Esophagus muscularis mucosa (tissue), 4 donors: ENCODE results near the gene PPP6R2. TPM values are rescaled to one million over a fixed set of nuclear protein-coding genes. Genes with fewer than 3 reads are reported as not detected.

Source experiments
- DNase-seq: peaks from one replicate; pipeline ENCODE4 v3.0.0-alpha.2; 2017; ENCODE audit errors: extremely low spot score
- H3K27ac ChIP-seq, 4 donors: fragments of 200-600 bp; sonication (generic); replicated peaks in 1 of 4; 1 replicate in 3 of 4; 2 replicates in 1 of 4; pipeline ENCODE4 v1.5.1; 2016 to 2019; ENCODE audit warnings: mild to moderate bottlenecking in 1 of 4
- H3K27me3 ChIP-seq, 4 donors: fragments of 200-600 bp; sonication (generic); one replicate each; pipeline versions ENCODE4 v1.5.1 to v1.6.0; 2016 to 2019
- H3K36me3 ChIP-seq, 4 donors: fragments of 200-600 bp; sonication (generic); one replicate each; pipeline ENCODE4 v1.5.1; 2016 to 2019
- H3K4me1 ChIP-seq, 4 donors: fragments of 200-600 bp; sonication (generic); one replicate each; pipeline ENCODE4 v1.5.1; 2016 to 2019
- H3K4me3 ChIP-seq, 4 donors: fragments of 200-600 bp; sonication (generic); 1 replicate in 2 of 4; 2 replicates in 2 of 4; pipeline ENCODE4 v1.5.1; 2016 to 2019; ENCODE audit warnings: mild to moderate bottlenecking in 4 of 4, moderate library complexity in 1 of 4
- H3K9me3 ChIP-seq, 4 donors: fragments of 200-600 bp; sonication (generic); 1 replicate in 3 of 4; 2 replicates in 1 of 4; pipeline ENCODE4 v1.5.1; 2016 to 2019
- CTCF ChIP-seq, 3 experiments: fragments of 200-600 bp in 2 of 3; fragments of 450-650 bp in 1 of 3; sonication (generic) in 2 of 3; IDR thresholded peaks; one replicate each; pipeline ENCODE4 v1.5.1; 2017 to 2019; ENCODE audit warnings: antibody characterized with exemption in 3 of 3, mild to moderate bottlenecking in 2 of 3, moderate library complexity in 1 of 3
- EP300 ChIP-seq: sonication (generic); formaldehyde crosslinking; IDR thresholded peaks from one replicate; pipeline ENCODE4 v1.6.1; 2017; ENCODE audit warnings: antibody characterized with exemption
- POLR2A ChIP-seq: fragments of 450-650 bp; IDR thresholded peaks from one replicate; pipeline ENCODE4 v1.6.1; 2017; ENCODE audit warnings: antibody characterized with exemption, moderate library complexity, mild to moderate bottlenecking, low read depth
- POLR2AphosphoS5 ChIP-seq, 2 donors: sonication (generic); formaldehyde crosslinking; IDR thresholded peaks; one replicate each; pipeline ENCODE4 v1.6.1; 2017; ENCODE audit warnings: antibody characterized with exemption in 2 of 2
- WGBS: methylation state at CpG from one replicate; pipeline ENCODE4 v1.1.5; 2018; 5-methylcytosine and 5-hydroxymethylcytosine counted together
- intact Hi-C: fragments of 100-400 bp; cut with DNase I; formaldehyde crosslinking; loops from one replicate; pipeline ENCODE4 v1.15.1; 2023
- total RNA-seq, 4 donors: library from RNA; depleted of rRNA; stranded (reverse); fragments of >200 nt; gene quantifications; one replicate each; pipeline versions ENCODE4 v1.1.0 to v1.2.1, GENCODE V29; 2016

PPP6R2 gene
- total RNA-seq, 4 donors from 2014 or later: 57.7 to 79.4 (median 65.3) TPM

- no peak for DNase-seq
- H3K27ac ChIP-seq: peak overlapping the region in 3 of 4 donors; percentile 10 to 38 (median 28)
- no peak overlapping the region for H3K4me3 ChIP-seq
- 77% methylated on average over 4 of the region's 5 CpGs for WGBS
- peaks cover 8 to 25% (median 16%) of the 10 kb centered on the region in 4 donors for H3K4me1 ChIP-seq
- TF ChIP-seq CTCF (IDR thresholded peaks at IDR 0.05) (no peak), POLR2AphosphoS5 (IDR thresholded peaks at IDR 0.05) (peak in 1 of 2 donors; percentile 3)
- peaks cover 47 to 86% (median 81%) of the 10 kb centered on the region in 4 donors for H3K36me3 ChIP-seq
- intact Hi-C loops: no loop called here
- H3K9me3 ChIP-seq: no peaks in the 10 kb centered on the region
- no peaks in the 10 kb centered on the region for H3K27me3 ChIP-seq
Observed at GRCh38 chr22:50444663-50445062, 101.5 kb downstream of the PPP6R2 start.

GRCh38 chr22:50445071-50445879 lies 102.1 kb downstream of the PPP6R2 start:
- Histone ChIP-seq H3K4me1 (peaks cover 8 to 25% (median 16%) of the 10 kb centered on the region in 4 donors), H3K4me3 (no peak overlapping the region), H3K27me3 (no peaks in the 10 kb centered on the region), H3K27ac (peak overlapping the region in 3 of 4 donors; percentile 10 to 38 (median 28)), H3K9me3 (no peaks in the 10 kb centered on the region), H3K36me3 (peaks cover 42 to 86% (median 81%) of the 10 kb centered on the region in 4 donors)
- intact Hi-C loops: no loop called here
- 72% methylated on average over 26 of the region's 30 CpGs for WGBS
- DNase-seq: no peak
- no peak for TF ChIP-seq CTCF (IDR thresholded peaks at IDR 0.05)
- TF ChIP-seq POLR2A: no peak
- TF ChIP-seq POLR2AphosphoS5 (IDR thresholded peaks at IDR 0.05): no peak
- TF ChIP-seq EP300: no peak

- no peak for DNase-seq
- H3K4me1 ChIP-seq: peaks cover 8 to 25% (median 16%) of the 10 kb centered on the region in 4 donors
- no peaks in the 10 kb centered on the region for H3K27me3 ChIP-seq
- peak overlapping the region in 2 of 4 donors; percentile 28 to 38 for H3K27ac ChIP-seq
- no peak overlapping the region for H3K4me3 ChIP-seq
- TF ChIP-seq EP300 (no peak), POLR2A (no peak), CTCF (IDR thresholded peaks at IDR 0.05) (no peak), POLR2AphosphoS5 (IDR thresholded peaks at IDR 0.05) (no peak)
- intact Hi-C loops: no loop called here
- peaks cover 34 to 83% (median 79%) of the 10 kb centered on the region in 4 donors for H3K36me3 ChIP-seq
- H3K9me3 ChIP-seq: no peaks in the 10 kb centered on the region
- 66% methylated on average over 15 of the region's 17 CpGs for WGBS
Observed at GRCh38 chr22:50445880-50446707, 103.0 kb downstream of the PPP6R2 start.

GRCh38 chr22:50446708-50447575 lies 103.8 kb downstream of the PPP6R2 start:
- no peaks in the 10 kb centered on the region for H3K9me3 ChIP-seq
- TF ChIP-seq CTCF (IDR thresholded peaks at IDR 0.05): no peak
- peaks cover 8 to 25% (median 16%) of the 10 kb centered on the region in 4 donors for H3K4me1 ChIP-seq
- H3K27ac ChIP-seq: no peak overlapping the region
- intact Hi-C loops: no loop called here
- H3K4me3 ChIP-seq: no peak overlapping the region
- 91% methylated on average over 14 of the region's 54 CpGs for WGBS
- H3K36me3 ChIP-seq: peaks cover 30 to 81% (median 73%) of the 10 kb centered on the region in 4 donors
- no peak for DNase-seq
- H3K27me3 ChIP-seq: no peaks in the 10 kb centered on the region
